K562 treated with DMSO at 1 percent for 12 hours (cell line): ENCODE measurements around the gene ENTHD1. TPM values are rescaled to one million over a fixed set of nuclear protein-coding genes. Genes with fewer than 3 reads are reported as not detected.

Source experiments
- total RNA-seq: library from RNA; unstranded; fragments of 300-600 nt; gene quantifications from 2 replicates; pipeline ENCODE4 v1.2.3, GENCODE V29; 2022; ENCODE audit not compliant: insufficient read depth

The ENTHD1 gene, protein sequence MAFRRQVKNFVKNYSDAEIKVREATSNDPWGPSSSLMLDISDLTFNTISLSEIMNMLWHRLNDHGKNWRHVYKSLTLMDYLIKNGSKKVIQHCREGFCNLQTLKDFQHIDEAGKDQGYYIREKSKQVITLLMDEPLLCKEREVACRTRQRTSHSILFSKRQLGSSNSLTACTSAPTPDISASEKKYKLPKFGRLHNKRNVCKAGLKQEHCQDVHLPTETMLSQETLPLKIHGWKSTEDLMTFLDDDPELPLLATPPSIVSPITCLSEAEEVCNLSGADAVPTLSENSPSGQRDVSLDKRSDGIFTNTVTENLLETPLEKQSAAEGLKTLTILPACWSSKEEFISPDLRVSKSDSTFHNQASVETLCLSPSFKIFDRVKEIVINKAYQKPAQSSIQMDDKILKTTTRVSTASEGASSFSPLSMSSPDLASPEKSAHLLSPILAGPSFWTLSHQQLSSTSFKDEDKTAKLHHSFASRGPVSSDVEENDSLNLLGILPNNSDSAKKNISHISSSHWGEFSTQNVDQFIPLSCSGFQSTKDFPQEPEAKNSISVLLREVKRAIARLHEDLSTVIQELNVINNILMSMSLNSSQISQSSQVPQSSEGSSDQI
- total RNA-seq = 0.68 and 2.0 TPM in 2 replicates

DNA sequence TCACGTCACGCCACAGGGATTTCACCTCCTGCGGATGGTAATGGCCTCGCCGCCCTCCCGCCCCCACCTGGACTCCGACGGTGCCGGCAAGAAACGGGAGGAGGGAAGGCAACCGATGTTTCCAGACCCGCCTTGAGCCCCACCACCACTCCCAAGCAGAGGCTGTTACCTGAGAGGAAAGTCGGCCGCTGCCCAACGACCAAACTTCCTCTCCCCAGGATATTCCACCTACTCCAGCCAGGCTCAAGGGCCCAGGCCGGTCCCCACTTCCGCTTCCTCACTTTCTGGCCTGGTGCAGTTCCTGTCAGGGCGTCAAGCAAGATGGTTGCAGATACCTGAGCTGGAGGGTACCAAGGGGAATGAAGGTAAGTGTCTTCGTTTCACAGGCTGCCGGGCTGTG, at the start of gene ENTHD1:
TSS of gene ENTHD1 (minus strand) at position 235 of the 400 bp plus-strand sequence. CDS start 6,012 bp downstream, outside the sequence.

DNA sequence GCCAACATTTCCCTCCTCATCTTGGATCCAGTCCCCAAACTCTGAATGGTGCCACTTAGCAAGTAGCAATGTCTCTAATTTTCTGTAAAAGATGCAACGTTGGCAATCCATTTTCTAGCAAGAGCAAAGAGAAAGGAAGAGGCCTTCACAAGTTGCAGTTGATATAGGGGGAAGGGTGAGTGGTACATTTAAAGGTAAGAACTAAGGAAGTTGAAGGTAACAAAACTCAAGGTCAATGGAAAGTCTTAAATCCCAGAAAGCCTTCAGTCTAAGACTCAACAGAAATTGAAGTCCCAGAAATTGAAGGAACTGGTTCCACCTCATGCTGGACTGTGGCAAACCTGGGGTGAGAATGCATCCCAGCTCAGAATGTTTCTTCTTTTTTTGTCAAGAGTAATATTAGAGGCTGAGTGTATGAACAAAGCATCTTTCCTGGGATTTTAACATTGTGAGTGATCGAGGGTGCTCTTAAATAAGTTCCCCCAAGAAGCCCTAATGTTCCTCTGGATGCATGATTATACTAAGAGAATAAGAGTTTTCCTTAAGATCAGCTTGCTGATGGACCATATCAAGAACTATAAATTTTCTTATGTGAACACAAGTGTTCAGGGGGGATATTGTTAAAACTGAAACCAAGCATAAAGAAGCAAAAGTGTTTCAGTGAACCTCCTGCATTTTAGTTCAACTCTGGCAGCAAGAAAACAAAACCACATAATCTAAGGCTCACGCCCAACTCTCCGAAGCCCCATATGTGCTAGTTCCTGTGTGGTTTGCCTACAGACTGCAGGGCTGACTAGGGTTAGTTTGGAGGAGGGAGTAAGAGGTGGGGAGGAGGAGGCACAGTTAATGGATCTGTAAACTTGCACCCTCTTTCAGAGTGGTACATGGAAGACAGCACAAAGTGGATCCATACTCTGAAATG, 7.0 kb upstream of the ENTHD1 start, which contains the start of gene GRAP2:
TSS of gene GRAP2 (plus strand) at position 779 of the 922 bp plus-strand sequence. CDS start 46,023 bp downstream, outside the sequence.

Other genes starting within 250 kb of the ENTHD1 start
- gene GRAP2, start 7.3 kb upstream of the ENTHD1 start, total RNA-seq = 30.7 and 47.5 TPM in 2 replicates
- gene TMA7B, start 66.6 kb upstream of the ENTHD1 start, total RNA-seq = 0.96 and 2.0 TPM in 2 replicates
- gene FAM83F, start 101.2 kb upstream of the ENTHD1 start, total RNA-seq = not detected in 2 replicates